Loucy (cell line): ENCODE results near the gene OGFOD2.

Experiments
- EZH2phosphoT487 ChIP-seq: fragments of 200-600 bp; IDR thresholded peaks from 2 replicates; pipeline ENCODE4 v1.6.1; 2018; ENCODE audit warnings: antibody characterized with exemption, mild to moderate bottlenecking, moderate library complexity, borderline replicate concordance
- TF ChIP-seq, protein P1 (sequence below): fragments of 200-600 bp; sonication (generic); conservative IDR thresholded peaks from 2 replicates; pipeline ENCODE4 v1.5.1; 2014; ENCODE audit warnings: mild to moderate bottlenecking, antibody characterized with exemption, low read length

DNA sequence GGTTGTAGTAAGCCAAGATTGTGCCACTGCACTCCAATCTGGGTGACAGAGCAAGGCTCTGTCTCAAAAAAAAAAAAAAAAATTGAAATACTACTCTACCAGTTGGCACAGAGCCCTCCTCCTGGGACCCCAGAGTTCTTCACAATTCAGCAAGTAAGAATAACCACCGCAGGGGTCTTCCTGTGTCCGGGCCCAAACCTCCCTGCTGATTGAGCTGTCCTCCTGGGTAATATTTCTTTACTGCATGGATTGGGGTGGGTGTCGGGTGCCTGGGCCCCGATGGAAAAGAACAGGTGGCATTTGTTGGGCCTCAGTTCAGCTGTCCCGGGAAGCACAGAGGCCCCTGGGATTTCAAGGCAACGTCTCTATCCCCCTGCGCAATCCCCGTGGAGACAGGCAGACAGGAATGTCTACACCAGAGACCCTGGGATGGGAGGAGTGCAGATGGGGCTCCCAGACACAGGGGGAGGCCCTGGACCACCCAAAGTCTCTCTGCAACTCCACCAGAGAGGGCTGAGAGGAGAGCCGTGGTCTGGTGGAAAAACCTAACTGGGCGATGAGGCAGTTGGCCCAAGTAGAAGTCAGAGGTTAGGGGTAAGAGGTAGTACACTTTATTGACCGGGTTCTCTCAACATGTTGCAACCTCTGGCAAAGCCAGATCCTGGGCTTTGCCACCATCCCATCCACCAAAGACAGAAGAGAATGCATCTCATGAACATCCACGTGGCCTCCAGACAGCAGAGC, 46.5 kb upstream of the OGFOD2 start:
- TF ChIP-seq EZH2phosphoT487, result no peak
- TF ChIP-seq, protein P1, sequence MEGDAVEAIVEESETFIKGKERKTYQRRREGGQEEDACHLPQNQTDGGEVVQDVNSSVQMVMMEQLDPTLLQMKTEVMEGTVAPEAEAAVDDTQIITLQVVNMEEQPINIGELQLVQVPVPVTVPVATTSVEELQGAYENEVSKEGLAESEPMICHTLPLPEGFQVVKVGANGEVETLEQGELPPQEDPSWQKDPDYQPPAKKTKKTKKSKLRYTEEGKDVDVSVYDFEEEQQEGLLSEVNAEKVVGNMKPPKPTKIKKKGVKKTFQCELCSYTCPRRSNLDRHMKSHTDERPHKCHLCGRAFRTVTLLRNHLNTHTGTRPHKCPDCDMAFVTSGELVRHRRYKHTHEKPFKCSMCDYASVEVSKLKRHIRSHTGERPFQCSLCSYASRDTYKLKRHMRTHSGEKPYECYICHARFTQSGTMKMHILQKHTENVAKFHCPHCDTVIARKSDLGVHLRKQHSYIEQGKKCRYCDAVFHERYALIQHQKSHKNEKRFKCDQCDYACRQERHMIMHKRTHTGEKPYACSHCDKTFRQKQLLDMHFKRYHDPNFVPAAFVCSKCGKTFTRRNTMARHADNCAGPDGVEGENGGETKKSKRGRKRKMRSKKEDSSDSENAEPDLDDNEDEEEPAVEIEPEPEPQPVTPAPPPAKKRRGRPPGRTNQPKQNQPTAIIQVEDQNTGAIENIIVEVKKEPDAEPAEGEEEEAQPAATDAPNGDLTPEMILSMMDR, result no peak
